ENCODE measurements around the gene SLC17A2. TPM values are rescaled to one million over a fixed set of nuclear protein-coding genes. Genes with fewer than 3 reads are reported as not detected.

Gene SLC17A2
- total and polyA plus RNA-seq, 2 of the 8 experiments (the other 6 are each of a cell fraction or from before 2014, with no cell fraction given), result not detected

DNA sequence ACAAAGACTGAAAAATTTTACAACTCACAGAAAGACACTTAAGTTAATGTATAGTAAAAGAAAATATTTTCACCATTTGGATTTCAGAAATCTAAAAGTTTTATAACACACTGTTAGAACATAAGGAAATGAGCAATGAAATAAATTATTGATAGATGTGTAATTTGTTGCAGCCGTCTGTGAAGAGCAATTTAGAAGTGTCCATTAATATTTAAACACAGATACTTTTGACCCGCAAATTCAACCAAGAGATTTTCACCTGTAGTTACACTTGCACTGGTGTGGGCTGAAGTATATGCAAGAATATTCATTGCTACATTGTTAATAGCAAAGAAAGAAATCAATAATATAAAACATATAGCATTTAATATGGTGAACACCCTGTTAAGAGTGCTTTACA, 41.9 kb downstream of the SLC17A2 start:
- H3K4me1 ChIP-seq (replicated peaks in 1 of 4; ENCODE audit: control insufficient read depth in 3 of 4, insufficient read depth in 4 of 4, low read length in 3 of 4), result no peaks in the 10 kb centered on the region
- no peak overlapping the region for H3K56ac ChIP-seq (replicated peaks; ENCODE audit: insufficient read length, low read depth, low read length)
- 89% methylated on average over 2 of the region's 2 CpGs; no CpG with 5 or more reads in 1 of the 2 experiments for whole genome bisulfite sequencing, 2 experiments (ENCODE audit: extremely low coverage in 1 of 2, insufficient coverage in 1 of 2, insufficient read length in 1 of 2, insufficient replicate concordance in 2 of 2, low coverage in 1 of 2, low lambda C conversion rate in 2 of 2, missing lambda C conversion rate in 1 of 2)
- H3K9ac ChIP-seq (replicated peaks in 1 of 4; ENCODE audit: extremely low read depth in 1 of 4, low read depth in 3 of 4, low read length in 3 of 4), result no peak overlapping the region
- no peak overlapping the region for H2BK5ac ChIP-seq (ENCODE audit: low read depth, low read length)
- TF ChIP-seq NRF1 (IDR thresholded peaks at IDR 0.05; ENCODE audit: low read depth, low read length) (no peak), JUN (IDR thresholded peaks at IDR 0.05; ENCODE audit: low read depth, low read length) (no peak), EZH2 (IDR thresholded peaks at IDR 0.05; ENCODE audit: low read depth, low read length, severe bottlenecking) (no peak), SP2 (IDR thresholded peaks at IDR 0.05; ENCODE audit: low read length) (no peak), TCF12 (IDR thresholded peaks at IDR 0.05; ENCODE audit: low read depth, low read length) (no peak), HDAC6 (IDR thresholded peaks at IDR 0.05; ENCODE audit: low read depth, low read length) (no peak)
- ChIA-PET CTCF (ENCODE audit: partially characterized antibody) (interaction anchor here (0.9 to 2.4 kb wide), 4 partner anchors 54 to 168 kb away, joined by 3 to 19 read pairs (median 4); no protein-coding TSS in a partner anchor), POLR2A (ENCODE audit: partially characterized antibody) (no interaction called here)
- no peak overlapping the region for H3K4me3 ChIP-seq (ENCODE audit: extremely low read depth in 1 of 4, insufficient read depth in 2 of 4, low read depth in 3 of 4, low read length in 4 of 4)
- no peaks in the 10 kb centered on the region for H3K79me1 ChIP-seq (ENCODE audit: low read depth, low read length)
- no peaks in the 10 kb centered on the region for H4K20me1 ChIP-seq (replicated peaks in 1 of 2; ENCODE audit: control insufficient read depth in 1 of 2, insufficient read depth in 2 of 2, low read length in 2 of 2)
- H2BK12ac ChIP-seq (ENCODE audit: low read depth, low read length), result no peak overlapping the region
- H3K4me2 ChIP-seq (ENCODE audit: insufficient read depth in 1 of 2, low read depth in 2 of 2, low read length in 2 of 2), result no peak overlapping the region
- no peak overlapping the region for H2AFZ ChIP-seq (ENCODE audit: low read length)
- H3K27me3 ChIP-seq (replicated peaks in 1 of 4; ENCODE audit: control insufficient read depth in 3 of 4, extremely low read depth in 1 of 4, insufficient read depth in 3 of 4, low read length in 3 of 4), result no peaks in the 10 kb centered on the region
- no peaks in the 10 kb centered on the region for H3K79me2 ChIP-seq (ENCODE audit: control insufficient read depth in 1 of 2, insufficient read depth in 2 of 2, low read length in 2 of 2)
- H3K4ac ChIP-seq (replicated peaks; ENCODE audit: insufficient read length, low read depth, low read length), result no peak overlapping the region
- H2BK20ac ChIP-seq (ENCODE audit: low read length), result no peak overlapping the region
- FAIRE-seq (no peak), DNase-seq (ENCODE audit: low read depth in 1 of 2, low spot score in 2 of 2) (no peak)
- H3K18ac ChIP-seq (ENCODE audit: extremely low read depth, low read length), result no peak overlapping the region
- H2AK5ac ChIP-seq (ENCODE audit: low read depth, low read length), result no peak overlapping the region
- H2BK15ac ChIP-seq (ENCODE audit: low read length), result no peak overlapping the region
- H4K91ac ChIP-seq (replicated peaks; ENCODE audit: insufficient read length, low read length), result no peak overlapping the region
- H3K36me3 ChIP-seq (ENCODE audit: control insufficient read depth in 2 of 4, insufficient read depth in 4 of 4, low read length in 3 of 4), result no peaks in the 10 kb centered on the region
- H3K23me2 ChIP-seq (ENCODE audit: low read depth, low read length), result no peaks in the 10 kb centered on the region
- no peak overlapping the region for H4K8ac ChIP-seq (ENCODE audit: extremely low read depth, insufficient read depth, low read length)
- no peak overlapping the region for H3K14ac ChIP-seq (ENCODE audit: insufficient read length)
- H3K23ac ChIP-seq (ENCODE audit: insufficient read length), result no peak overlapping the region
- no peaks in the 10 kb centered on the region for H3K9me3 ChIP-seq (ENCODE audit: insufficient read depth in 2 of 2, low read depth in 1 of 2, low read length in 1 of 2)
- H3K27ac ChIP-seq (ENCODE audit: low read depth, low read length), result no peak overlapping the region
- H2BK120ac ChIP-seq (replicated peaks; ENCODE audit: low read depth, low read length), result no peak overlapping the region
- no peak overlapping the region for H4K5ac ChIP-seq (ENCODE audit: insufficient read length, low read depth, low read length)

Data from H1 (cell line).